WTC11 (cell line): Measurements from ENCODE around the gene PRR19. TPM values are rescaled to one million over a fixed set of nuclear protein-coding genes. Genes with fewer than 3 reads are reported as not detected.

ENCODE experiments used
- ATF1 ChIP-seq: sonication (generic); formaldehyde crosslinking; IDR thresholded peaks from 2 replicates; pipeline ENCODE4 v1.8.1; 2023; ENCODE audit warnings: mild to moderate bottlenecking, moderate library complexity, missing genetic modification reagents
- CBFB ChIP-seq: sonication (generic); formaldehyde crosslinking; IDR thresholded peaks from 2 replicates; pipeline ENCODE4 v1.8.1; 2022; ENCODE audit warnings: mild to moderate bottlenecking, low read depth, missing genetic modification reagents
- ETV6 ChIP-seq: sonication (generic); formaldehyde crosslinking; IDR thresholded peaks from 2 replicates; pipeline ENCODE4 v1.8.1; 2022; ENCODE audit warnings: mild to moderate bottlenecking, missing genetic modification reagents
- FOXK1 ChIP-seq: sonication (generic); formaldehyde crosslinking; IDR thresholded peaks from 2 replicates; pipeline ENCODE4 v1.8.0; 2022; ENCODE audit warnings: mild to moderate bottlenecking, moderate library complexity, missing genetic modification reagents
- MXD4 ChIP-seq: fragments of 250-450 bp; sonication (Bioruptor Pico); IDR thresholded peaks from 2 replicates; pipeline ENCODE4 v1.8.0; 2021; ENCODE audit warnings: mild to moderate bottlenecking, moderate library complexity, borderline replicate concordance
- NR2C2 ChIP-seq: sonication (generic); formaldehyde crosslinking; IDR thresholded peaks from 2 replicates; pipeline ENCODE4 v1.8.0; 2022; ENCODE audit warnings: mild to moderate bottlenecking, missing genetic modification reagents
- ZNF121 ChIP-seq: sonication (generic); formaldehyde crosslinking; IDR thresholded peaks from 2 replicates; pipeline ENCODE4 v1.8.0; 2023; ENCODE audit warnings: missing genetic modification reagents
- ZNF219 ChIP-seq: sonication (generic); formaldehyde crosslinking; IDR thresholded peaks from 2 replicates; pipeline ENCODE4 v1.8.0; 2023; ENCODE audit warnings: missing genetic modification reagents, mild to moderate bottlenecking, borderline replicate concordance
- ZNF317 ChIP-seq: sonication (generic); formaldehyde crosslinking; IDR thresholded peaks from 2 replicates; pipeline ENCODE4 v1.8.1; 2023; ENCODE audit warnings: low read depth, mild to moderate bottlenecking, moderate library complexity, missing genetic modification reagents, borderline replicate concordance
- total RNA-seq: library from RNA; stranded (reverse); gene quantifications from 3 replicates; pipeline ENCODE4 v1.2.3, GENCODE V29; 2021
- TF ChIP-seq, protein P1 (sequence below): fragments of 250-450 bp; sonication (Bioruptor Pico); IDR thresholded peaks from 2 replicates; pipeline ENCODE4 v1.9.0; 2021; ENCODE audit warnings: mild to moderate bottlenecking, borderline replicate concordance
- TF ChIP-seq, protein P2 (sequence below): sonication (generic); formaldehyde crosslinking; IDR thresholded peaks from 2 replicates; pipeline ENCODE4 v1.8.1; 2023; ENCODE audit warnings: mild to moderate bottlenecking, moderate library complexity, missing genetic modification reagents
- TF ChIP-seq, protein P3 (sequence below): fragments of 250-450 bp; sonication (Bioruptor Pico); IDR thresholded peaks from 2 replicates; pipeline ENCODE4 v1.9.0; 2021; ENCODE audit warnings: moderate library complexity, mild to moderate bottlenecking, inconsistent platforms, borderline replicate concordance
- TF ChIP-seq, protein P4 (sequence below): sonication (generic); formaldehyde crosslinking; IDR thresholded peaks from 2 replicates; pipeline ENCODE4 v1.8.0; 2023; ENCODE audit warnings: mild to moderate bottlenecking, missing genetic modification reagents
- TF ChIP-seq, protein P5 (sequence below): sonication (generic); formaldehyde crosslinking; IDR thresholded peaks from 2 replicates; pipeline ENCODE4 v1.8.0; 2022; ENCODE audit warnings: mild to moderate bottlenecking, missing genetic modification reagents
- TF ChIP-seq, protein P6 (sequence below): sonication (generic); formaldehyde crosslinking; IDR thresholded peaks from 2 replicates; pipeline ENCODE4 v1.8.1; 2023; ENCODE audit warnings: mild to moderate bottlenecking, missing genetic modification reagents, moderate library complexity
- TF ChIP-seq, protein P7 (sequence below): fragments of 250-450 bp; sonication (Bioruptor Pico); IDR thresholded peaks from 2 replicates; pipeline ENCODE4 v1.9.0; 2021; ENCODE audit warnings: mild to moderate bottlenecking
- TF ChIP-seq, protein P8 (sequence below): sonication (generic); formaldehyde crosslinking; IDR thresholded peaks from 2 replicates; pipeline ENCODE4 v1.8.0; 2023; ENCODE audit warnings: missing genetic modification reagents, mild to moderate bottlenecking, borderline replicate concordance

Gene PRR19
- total RNA-seq, 1 experiment from 2014 or later: 3.7 TPM

DNA sequence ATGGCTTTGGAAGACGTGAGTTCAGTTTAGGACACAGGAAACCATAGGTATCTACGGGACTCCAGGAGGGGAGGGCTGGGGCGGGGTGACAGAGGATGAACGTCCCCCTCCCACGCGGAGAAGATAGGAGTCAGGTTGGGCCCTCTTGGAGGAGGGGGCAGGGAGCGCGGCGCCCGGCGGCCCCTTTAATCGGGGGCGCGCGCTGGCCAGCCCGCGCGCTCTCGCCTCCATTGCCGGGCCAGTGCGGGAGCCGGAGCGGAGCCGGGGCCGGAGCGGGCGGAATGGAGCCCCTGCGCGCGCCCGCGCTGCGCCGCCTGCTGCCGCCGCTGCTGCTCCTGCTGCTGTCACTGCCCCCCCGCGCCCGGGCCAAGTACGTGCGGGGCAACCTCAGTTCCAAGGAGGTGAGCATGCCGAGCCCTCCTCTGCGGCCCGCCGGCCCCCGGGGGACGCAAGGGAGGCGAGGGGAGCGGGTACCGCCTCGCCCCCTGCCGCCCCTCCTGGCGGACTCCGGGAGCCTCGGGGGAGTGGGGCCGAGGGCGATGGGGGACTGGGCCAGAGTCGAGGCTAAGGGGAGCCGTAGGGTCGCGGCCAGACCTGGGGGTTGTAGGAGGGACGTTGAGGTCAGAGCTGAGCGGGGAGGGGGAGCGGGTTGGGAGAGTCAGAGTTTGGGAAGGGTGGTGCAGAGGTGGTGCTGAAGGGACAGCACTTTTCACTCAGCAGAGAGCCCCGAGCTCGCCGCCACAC is 11.3 kb downstream of the PRR19 start, which contains the start of gene TMEM145 (continued):
- TF ChIP-seq, protein P1, sequence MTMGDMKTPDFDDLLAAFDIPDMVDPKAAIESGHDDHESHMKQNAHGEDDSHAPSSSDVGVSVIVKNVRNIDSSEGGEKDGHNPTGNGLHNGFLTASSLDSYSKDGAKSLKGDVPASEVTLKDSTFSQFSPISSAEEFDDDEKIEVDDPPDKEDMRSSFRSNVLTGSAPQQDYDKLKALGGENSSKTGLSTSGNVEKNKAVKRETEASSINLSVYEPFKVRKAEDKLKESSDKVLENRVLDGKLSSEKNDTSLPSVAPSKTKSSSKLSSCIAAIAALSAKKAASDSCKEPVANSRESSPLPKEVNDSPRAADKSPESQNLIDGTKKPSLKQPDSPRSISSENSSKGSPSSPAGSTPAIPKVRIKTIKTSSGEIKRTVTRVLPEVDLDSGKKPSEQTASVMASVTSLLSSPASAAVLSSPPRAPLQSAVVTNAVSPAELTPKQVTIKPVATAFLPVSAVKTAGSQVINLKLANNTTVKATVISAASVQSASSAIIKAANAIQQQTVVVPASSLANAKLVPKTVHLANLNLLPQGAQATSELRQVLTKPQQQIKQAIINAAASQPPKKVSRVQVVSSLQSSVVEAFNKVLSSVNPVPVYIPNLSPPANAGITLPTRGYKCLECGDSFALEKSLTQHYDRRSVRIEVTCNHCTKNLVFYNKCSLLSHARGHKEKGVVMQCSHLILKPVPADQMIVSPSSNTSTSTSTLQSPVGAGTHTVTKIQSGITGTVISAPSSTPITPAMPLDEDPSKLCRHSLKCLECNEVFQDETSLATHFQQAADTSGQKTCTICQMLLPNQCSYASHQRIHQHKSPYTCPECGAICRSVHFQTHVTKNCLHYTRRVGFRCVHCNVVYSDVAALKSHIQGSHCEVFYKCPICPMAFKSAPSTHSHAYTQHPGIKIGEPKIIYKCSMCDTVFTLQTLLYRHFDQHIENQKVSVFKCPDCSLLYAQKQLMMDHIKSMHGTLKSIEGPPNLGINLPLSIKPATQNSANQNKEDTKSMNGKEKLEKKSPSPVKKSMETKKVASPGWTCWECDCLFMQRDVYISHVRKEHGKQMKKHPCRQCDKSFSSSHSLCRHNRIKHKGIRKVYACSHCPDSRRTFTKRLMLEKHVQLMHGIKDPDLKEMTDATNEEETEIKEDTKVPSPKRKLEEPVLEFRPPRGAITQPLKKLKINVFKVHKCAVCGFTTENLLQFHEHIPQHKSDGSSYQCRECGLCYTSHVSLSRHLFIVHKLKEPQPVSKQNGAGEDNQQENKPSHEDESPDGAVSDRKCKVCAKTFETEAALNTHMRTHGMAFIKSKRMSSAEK: no peak
- TF ChIP-seq, protein P2, sequence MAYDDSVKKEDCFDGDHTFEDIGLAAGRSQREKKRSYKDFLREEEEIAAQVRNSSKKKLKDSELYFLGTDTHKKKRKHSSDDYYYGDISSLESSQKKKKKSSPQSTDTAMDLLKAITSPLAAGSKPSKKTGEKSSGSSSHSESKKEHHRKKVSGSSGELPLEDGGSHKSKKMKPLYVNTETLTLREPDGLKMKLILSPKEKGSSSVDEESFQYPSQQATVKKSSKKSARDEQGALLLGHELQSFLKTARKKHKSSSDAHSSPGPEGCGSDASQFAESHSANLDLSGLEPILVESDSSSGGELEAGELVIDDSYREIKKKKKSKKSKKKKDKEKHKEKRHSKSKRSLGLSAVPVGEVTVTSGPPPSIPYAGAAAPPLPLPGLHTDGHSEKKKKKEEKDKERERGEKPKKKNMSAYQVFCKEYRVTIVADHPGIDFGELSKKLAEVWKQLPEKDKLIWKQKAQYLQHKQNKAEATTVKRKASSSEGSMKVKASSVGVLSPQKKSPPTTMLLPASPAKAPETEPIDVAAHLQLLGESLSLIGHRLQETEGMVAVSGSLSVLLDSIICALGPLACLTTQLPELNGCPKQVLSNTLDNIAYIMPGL (CRISPR knock-in tag): peak; percentile 84
- TF ChIP-seq, protein P3, sequence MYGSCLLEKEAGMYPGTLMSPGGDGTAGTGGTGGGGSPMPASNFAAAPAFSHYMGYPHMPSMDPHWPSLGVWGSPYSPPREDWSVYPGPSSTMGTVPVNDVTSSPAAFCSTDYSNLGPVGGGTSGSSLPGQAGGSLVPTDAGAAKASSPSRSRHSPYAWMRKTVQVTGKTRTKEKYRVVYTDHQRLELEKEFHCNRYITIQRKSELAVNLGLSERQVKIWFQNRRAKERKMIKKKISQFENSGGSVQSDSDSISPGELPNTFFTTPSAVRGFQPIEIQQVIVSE (CRISPR knock-in tag): no peak
- TF ChIP-seq ZNF219 (CRISPR knock-in tag) (no peak), CBFB (CRISPR knock-in tag) (no peak), ZNF121 (CRISPR knock-in tag) (no peak), ZNF317 (CRISPR knock-in tag) (no peak), NR2C2 (CRISPR knock-in tag) (no peak), MXD4 (CRISPR knock-in tag) (no peak), ETV6 (CRISPR knock-in tag) (no peak), ATF1 (no peak), FOXK1 (CRISPR knock-in tag) (no peak; the same call in 1 of the 2 replicates)
- TF ChIP-seq, protein P4, sequence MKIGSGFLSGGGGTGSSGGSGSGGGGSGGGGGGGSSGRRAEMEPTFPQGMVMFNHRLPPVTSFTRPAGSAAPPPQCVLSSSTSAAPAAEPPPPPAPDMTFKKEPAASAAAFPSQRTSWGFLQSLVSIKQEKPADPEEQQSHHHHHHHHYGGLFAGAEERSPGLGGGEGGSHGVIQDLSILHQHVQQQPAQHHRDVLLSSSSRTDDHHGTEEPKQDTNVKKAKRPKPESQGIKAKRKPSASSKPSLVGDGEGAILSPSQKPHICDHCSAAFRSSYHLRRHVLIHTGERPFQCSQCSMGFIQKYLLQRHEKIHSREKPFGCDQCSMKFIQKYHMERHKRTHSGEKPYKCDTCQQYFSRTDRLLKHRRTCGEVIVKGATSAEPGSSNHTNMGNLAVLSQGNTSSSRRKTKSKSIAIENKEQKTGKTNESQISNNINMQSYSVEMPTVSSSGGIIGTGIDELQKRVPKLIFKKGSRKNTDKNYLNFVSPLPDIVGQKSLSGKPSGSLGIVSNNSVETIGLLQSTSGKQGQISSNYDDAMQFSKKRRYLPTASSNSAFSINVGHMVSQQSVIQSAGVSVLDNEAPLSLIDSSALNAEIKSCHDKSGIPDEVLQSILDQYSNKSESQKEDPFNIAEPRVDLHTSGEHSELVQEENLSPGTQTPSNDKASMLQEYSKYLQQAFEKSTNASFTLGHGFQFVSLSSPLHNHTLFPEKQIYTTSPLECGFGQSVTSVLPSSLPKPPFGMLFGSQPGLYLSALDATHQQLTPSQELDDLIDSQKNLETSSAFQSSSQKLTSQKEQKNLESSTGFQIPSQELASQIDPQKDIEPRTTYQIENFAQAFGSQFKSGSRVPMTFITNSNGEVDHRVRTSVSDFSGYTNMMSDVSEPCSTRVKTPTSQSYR (CRISPR knock-in tag): no peak
- TF ChIP-seq, protein P5, sequence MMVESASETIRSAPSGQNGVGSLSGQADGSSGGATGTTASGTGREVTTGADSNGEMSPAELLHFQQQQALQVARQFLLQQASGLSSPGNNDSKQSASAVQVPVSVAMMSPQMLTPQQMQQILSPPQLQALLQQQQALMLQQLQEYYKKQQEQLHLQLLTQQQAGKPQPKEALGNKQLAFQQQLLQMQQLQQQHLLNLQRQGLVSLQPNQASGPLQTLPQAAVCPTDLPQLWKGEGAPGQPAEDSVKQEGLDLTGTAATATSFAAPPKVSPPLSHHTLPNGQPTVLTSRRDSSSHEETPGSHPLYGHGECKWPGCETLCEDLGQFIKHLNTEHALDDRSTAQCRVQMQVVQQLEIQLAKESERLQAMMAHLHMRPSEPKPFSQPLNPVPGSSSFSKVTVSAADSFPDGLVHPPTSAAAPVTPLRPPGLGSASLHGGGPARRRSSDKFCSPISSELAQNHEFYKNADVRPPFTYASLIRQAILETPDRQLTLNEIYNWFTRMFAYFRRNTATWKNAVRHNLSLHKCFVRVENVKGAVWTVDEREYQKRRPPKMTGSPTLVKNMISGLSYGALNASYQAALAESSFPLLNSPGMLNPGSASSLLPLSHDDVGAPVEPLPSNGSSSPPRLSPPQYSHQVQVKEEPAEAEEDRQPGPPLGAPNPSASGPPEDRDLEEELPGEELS (CRISPR knock-in tag): peak; percentile 69
- TF ChIP-seq, protein P6, sequence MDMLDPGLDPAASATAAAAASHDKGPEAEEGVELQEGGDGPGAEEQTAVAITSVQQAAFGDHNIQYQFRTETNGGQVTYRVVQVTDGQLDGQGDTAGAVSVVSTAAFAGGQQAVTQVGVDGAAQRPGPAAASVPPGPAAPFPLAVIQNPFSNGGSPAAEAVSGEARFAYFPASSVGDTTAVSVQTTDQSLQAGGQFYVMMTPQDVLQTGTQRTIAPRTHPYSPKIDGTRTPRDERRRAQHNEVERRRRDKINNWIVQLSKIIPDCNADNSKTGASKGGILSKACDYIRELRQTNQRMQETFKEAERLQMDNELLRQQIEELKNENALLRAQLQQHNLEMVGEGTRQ (CRISPR knock-in tag): 0 out of 2 replicates have a peak, but pooled peaks have one; percentile 13
- TF ChIP-seq, protein P7, sequence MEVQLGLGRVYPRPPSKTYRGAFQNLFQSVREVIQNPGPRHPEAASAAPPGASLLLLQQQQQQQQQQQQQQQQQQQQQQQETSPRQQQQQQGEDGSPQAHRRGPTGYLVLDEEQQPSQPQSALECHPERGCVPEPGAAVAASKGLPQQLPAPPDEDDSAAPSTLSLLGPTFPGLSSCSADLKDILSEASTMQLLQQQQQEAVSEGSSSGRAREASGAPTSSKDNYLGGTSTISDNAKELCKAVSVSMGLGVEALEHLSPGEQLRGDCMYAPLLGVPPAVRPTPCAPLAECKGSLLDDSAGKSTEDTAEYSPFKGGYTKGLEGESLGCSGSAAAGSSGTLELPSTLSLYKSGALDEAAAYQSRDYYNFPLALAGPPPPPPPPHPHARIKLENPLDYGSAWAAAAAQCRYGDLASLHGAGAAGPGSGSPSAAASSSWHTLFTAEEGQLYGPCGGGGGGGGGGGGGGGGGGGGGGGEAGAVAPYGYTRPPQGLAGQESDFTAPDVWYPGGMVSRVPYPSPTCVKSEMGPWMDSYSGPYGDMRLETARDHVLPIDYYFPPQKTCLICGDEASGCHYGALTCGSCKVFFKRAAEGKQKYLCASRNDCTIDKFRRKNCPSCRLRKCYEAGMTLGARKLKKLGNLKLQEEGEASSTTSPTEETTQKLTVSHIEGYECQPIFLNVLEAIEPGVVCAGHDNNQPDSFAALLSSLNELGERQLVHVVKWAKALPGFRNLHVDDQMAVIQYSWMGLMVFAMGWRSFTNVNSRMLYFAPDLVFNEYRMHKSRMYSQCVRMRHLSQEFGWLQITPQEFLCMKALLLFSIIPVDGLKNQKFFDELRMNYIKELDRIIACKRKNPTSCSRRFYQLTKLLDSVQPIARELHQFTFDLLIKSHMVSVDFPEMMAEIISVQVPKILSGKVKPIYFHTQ (CRISPR knock-in tag): no peak
- TF ChIP-seq, protein P8, sequence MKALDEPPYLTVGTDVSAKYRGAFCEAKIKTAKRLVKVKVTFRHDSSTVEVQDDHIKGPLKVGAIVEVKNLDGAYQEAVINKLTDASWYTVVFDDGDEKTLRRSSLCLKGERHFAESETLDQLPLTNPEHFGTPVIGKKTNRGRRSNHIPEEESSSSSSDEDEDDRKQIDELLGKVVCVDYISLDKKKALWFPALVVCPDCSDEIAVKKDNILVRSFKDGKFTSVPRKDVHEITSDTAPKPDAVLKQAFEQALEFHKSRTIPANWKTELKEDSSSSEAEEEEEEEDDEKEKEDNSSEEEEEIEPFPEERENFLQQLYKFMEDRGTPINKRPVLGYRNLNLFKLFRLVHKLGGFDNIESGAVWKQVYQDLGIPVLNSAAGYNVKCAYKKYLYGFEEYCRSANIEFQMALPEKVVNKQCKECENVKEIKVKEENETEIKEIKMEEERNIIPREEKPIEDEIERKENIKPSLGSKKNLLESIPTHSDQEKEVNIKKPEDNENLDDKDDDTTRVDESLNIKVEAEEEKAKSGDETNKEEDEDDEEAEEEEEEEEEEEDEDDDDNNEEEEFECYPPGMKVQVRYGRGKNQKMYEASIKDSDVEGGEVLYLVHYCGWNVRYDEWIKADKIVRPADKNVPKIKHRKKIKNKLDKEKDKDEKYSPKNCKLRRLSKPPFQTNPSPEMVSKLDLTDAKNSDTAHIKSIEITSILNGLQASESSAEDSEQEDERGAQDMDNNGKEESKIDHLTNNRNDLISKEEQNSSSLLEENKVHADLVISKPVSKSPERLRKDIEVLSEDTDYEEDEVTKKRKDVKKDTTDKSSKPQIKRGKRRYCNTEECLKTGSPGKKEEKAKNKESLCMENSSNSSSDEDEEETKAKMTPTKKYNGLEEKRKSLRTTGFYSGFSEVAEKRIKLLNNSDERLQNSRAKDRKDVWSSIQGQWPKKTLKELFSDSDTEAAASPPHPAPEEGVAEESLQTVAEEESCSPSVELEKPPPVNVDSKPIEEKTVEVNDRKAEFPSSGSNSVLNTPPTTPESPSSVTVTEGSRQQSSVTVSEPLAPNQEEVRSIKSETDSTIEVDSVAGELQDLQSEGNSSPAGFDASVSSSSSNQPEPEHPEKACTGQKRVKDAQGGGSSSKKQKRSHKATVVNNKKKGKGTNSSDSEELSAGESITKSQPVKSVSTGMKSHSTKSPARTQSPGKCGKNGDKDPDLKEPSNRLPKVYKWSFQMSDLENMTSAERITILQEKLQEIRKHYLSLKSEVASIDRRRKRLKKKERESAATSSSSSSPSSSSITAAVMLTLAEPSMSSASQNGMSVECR (CRISPR knock-in tag): no peak
